HG03354 (cell line): Measurements from ENCODE around the gene MARS1.

Experiments
- ATAC-seq: cut with Tn5 transposase; IDR thresholded peaks from one replicate; pipeline ENCODE4 v1.9.1; 2021; ENCODE audit warnings: mild to moderate bottlenecking; ENCODE audit not compliant: unreplicated experiment, poor library complexity, severe bottlenecking

MARS1 gene

GRCh38 chr12:57456737-57457490, 31.0 kb upstream of the MARS1 start:
- no peak for ATAC-seq

DNA sequence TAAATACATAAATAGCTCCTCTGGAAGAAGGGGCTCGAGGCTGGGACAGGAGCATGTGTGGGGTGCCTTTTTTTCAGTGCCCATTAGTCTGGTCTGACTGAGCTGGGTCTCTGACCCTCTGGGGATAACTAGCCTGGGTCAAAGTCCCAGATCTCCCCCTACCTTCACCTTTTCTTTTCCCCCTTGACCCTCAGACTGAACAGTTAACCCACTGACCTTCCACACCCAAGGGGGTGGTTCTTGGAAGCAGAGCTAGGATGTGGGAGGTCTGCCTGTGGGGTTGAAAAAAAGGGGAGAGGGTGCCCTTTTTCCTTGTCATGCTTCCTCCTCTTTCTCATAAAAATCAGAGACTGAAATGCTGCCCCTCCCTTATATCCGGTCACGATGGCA, 29.2 kb upstream of the MARS1 start:
- ATAC-seq = no peak

DNA sequence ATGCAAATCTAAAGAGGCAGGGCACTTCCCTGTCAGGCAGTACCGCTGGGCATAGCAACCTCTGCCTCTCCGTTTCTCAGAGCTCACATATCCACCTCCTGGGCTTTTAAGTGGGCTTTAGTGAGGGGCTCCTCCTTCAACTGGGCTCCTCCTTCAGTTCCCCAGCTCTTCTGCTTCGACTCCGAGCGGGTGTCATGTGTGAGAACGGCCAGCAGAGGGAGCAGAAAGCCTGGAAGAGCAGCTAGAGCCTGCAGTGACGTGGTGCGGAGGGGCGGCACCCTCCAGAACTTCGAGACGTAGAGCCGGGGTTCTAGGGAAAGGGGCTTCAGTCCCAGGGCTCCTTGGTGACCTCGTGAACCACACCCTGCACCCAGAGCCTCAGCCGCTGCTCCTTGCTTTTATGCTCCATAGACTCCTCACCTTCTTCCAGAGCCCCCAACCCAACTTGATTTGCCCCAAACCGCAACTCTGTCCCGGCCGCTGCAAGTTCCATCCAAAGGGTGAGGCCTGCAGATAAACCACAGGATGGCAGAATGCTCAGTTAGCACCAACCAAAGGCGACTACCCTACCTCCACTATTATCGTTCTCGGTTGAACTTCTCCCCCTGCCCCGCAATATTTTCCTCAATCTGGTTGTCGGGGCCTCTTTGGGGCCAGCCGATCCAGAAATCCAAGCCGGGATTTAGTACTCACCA, 28.7 kb upstream of the MARS1 start:
- ATAC-seq = peak; percentile 69

DNA sequence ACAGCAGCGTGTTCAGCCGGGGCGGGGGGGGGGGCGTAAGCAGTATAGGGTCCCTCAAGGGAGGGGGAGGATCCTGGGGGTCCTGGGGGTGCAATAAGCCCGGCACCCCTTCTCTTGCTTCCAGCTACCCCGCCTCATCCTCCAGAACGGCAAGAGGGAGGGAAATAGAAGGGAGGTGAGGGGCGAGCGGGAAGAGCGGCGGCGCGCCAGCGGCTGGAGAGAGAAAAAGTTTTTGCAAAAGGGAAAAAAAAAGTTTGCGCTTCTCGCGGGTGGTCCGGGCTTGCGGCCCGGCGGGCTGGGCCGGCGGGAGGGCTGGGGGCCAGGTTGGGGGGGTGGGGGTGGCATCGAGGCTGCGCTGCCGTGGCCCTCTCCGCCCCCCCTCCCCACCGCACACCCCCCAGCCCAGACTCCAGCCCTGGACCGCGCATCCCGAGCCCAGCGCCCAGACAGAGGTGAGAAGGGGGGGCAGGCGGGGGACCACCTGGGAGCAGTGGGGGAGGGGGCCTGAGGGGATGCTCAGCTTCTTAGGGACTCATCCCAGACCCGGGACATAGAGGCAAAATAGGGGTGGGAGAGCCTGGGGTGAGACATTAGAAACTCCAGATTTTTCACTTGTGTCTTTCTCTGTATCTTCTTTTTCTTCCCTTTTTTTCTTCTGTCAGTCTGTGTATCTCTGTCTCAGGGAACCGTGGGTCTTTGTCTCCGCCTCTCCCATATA, 28.0 kb upstream of the MARS1 start, which contains the start of gene GLI1:
Gene GLI1 (plus strand): TSS at position 36 of the 718 bp plus-strand sequence. CDS start 3,907 bp downstream, outside the sequence.
- no peak for ATAC-seq

- no peak for ATAC-seq
Observed at GRCh38 chr12:57460468-57460784, 27.4 kb upstream of the MARS1 start.

DNA sequence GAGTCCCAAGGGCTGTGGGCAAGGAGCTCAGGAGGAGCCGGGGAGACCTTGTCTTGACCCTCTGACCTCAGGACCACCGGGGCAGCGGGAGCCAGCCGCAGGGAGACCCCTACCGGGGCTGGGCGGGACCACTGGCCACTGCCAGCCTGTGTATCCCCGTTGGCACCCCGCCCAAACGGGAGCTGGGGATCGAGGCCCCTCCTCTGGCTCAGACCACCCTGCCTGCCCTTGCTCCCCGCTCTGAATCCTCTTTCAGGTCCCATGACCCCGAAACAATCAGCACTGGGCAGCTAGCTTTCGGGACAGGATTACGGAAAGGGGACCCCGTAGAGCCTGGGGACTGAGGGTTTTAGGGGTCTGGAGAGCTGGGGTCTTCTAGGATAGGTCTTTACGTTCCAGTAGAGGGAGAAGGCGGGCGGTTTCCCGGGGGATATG, 27.0 kb upstream of the MARS1 start:
- no peak for ATAC-seq

- ATAC-seq = no peak
Observed at GRCh38 chr12:57461276-57461916, 26.5 kb upstream of the MARS1 start.

DNA sequence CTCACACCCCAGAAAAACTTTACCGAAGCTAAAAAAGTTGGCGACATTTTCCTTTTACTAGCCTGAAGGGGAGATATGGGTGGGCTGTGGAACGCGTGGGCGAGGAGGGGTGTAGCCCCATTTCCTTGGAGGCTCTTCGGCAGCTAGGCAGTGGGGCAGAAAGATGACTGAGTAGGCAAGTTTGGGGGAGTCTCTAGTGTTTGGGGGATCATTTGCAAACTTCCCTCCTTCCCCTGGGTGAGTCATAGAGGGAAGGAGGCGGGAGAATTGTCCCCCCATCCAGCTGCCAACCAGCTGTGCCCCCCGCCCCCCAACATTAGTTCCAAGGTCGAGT, 26.0 kb upstream of the MARS1 start:
- ATAC-seq = no peak

DNA sequence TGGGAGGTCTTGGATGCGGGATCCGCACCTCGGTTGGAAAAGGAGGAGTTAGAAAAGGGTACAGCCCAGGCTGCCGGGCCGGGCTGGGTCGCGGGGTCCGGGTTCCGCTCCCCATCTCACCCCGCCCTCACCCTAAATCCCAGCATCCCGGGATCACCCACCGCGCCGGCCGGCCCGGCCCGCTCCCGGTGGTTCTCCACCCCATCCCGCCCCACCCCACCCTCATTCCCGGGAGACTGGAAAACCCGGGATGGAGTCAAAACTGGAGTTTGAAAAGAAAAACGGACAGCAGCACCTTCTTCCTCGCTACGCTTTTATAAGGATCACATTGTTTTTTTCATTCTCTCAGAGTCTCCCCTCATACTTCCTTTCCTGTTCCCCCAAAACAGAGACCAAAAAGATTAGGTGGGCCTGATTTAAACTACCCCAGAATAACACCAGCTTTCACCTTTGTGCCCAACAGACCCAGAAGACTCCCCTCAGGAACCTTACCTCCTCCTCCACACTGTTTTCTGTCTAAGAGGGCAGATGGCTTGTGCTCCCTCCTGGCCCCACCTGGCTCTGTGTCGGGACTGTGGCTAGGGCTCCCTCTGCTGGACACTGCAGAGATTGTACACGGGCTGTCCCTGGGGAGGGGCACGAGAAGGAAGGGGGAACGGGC, 25.5 kb upstream of the MARS1 start:
- ATAC-seq = peak; percentile 65

- ATAC-seq = no peak
Observed at GRCh38 chr12:57462912-57463253, 25.0 kb upstream of the MARS1 start.

DNA sequence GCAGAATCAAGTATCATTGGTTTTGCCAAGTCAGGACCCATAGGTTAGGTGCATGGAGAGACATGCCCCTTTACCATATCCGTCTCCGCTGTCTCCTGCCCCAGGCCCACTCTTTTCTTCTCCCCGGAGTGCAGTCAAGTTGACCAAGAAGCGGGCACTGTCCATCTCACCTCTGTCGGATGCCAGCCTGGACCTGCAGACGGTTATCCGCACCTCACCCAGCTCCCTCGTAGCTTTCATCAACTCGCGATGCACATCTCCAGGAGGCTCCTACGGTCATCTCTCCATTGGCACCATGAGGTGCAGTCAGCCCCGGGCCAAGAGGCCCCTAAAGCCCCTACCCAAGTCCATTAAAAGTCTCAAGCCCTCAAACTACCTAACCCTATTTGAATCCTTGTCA, 23.3 kb upstream of the MARS1 start:
- no peak for ATAC-seq

- no peak for ATAC-seq
Observed at GRCh38 chr12:57465030-57465746, 22.7 kb upstream of the MARS1 start.

DNA sequence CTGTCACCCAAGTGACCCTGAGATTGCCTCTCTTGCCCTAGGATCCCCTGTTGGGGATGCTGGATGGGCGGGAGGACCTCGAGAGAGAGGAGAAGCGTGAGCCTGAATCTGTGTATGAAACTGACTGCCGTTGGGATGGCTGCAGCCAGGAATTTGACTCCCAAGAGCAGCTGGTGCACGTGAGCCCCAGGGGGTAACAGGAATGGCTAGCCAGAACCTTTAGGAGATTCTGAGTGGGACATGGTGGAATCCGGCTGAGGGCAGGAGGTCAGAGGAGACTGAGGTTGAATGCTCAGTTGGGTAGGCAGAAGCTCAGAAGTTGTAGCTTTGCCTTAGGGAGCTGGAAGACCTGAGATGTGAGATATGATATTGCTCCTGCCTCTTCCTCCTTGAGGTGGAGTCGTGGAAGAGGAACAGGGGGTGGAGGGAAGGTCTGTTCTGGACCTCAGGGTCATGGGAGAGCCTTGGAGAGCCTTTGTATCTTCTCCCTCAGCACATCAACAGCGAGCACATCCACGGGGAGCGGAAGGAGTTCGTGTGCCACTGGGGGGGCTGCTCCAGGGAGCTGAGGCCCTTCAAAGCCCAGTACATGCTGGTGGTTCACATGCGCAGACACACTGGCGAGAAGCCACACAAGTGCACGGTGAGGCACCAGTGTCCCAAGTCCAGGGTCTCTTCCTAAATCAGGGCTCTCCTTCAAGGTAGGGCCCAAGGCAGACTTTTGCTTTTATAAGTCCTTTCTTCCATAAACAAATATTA, 21.9 kb upstream of the MARS1 start:
- no peak for ATAC-seq

- no peak for ATAC-seq
Observed at GRCh38 chr12:57467212-57467874, 20.5 kb upstream of the MARS1 start.

DNA sequence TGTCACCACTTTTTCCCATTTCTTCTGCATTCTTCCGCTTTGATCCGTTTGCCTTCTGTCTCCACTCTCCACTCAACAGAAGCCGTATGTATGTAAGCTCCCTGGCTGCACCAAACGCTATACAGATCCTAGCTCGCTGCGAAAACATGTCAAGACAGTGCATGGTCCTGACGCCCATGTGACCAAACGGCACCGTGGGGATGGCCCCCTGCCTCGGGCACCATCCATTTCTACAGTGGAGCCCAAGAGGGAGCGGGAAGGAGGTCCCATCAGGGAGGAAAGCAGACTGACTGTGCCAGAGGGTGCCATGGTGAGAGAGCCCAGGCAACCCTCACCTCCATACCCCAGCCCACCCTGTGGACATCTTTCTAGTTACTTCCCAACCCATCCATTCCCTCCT, 20.0 kb upstream of the MARS1 start:
- ATAC-seq = no peak

- no peak for ATAC-seq
Observed at GRCh38 chr12:57469296-57470164, 18.3 kb upstream of the MARS1 start.

GRCh38 chr12:57470286-57470969, 17.4 kb upstream of the MARS1 start:
- no peak for ATAC-seq
